HG03460 (cell line): ENCODE measurements around the gene MPRIP.
"Not testable (repeated sequence)": the region's sequence is repeated elsewhere in the genome, so short reads cannot be mapped to it uniquely, and the experiment has no call there.

Source experiments
- ATAC-seq: cut with Tn5 transposase; IDR thresholded peaks from one replicate; pipeline ENCODE4 v1.9.1; 2021; ENCODE audit not compliant: unreplicated experiment

MPRIP gene

DNA sequence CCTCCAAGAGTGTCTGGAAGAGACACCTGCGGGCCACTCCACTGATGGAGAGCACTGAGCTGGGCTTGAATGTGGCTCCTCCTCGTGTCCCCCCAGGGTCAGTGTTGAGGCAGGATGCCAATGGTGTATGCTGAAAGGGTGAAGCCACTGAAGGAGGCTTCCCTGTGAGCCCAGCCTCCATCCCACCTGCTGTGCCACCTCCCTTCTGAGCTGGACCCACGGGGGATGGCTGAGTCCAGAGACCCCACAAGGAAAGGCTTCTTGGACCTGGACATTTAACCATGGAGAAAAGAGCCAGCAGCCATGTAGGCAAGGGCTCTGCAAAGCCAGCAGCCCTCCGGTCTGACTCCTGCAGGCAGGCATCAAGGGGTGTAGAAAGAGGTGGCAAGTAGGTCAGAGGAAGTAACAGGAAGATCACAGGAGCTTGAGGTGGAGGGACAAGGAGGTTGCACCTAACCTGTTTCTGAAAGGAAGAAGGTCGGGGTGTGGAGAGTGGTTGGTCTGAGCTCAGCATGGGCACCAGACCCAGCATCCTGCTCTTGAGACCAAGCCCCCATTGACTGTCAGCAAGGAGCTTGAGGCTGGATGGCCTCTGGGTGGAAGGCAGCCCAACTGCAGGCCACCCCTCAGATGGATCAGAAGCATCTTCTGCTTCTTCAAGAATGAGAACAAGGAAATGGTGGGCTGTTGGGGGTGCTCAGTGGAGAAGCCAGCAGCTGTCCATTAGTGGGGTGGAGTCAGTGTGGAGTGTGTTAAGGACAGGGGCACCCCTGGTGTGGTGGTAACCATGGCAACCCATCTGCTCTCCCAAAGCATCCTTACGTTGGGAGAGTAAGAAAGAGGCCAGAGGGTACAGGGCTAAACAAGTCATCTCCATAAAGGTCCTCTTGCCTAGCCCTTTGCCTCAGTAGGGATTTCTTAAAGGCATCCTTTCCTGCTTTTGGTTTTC is 83.2 kb downstream of the MPRIP start:
- no peak for ATAC-seq

DNA sequence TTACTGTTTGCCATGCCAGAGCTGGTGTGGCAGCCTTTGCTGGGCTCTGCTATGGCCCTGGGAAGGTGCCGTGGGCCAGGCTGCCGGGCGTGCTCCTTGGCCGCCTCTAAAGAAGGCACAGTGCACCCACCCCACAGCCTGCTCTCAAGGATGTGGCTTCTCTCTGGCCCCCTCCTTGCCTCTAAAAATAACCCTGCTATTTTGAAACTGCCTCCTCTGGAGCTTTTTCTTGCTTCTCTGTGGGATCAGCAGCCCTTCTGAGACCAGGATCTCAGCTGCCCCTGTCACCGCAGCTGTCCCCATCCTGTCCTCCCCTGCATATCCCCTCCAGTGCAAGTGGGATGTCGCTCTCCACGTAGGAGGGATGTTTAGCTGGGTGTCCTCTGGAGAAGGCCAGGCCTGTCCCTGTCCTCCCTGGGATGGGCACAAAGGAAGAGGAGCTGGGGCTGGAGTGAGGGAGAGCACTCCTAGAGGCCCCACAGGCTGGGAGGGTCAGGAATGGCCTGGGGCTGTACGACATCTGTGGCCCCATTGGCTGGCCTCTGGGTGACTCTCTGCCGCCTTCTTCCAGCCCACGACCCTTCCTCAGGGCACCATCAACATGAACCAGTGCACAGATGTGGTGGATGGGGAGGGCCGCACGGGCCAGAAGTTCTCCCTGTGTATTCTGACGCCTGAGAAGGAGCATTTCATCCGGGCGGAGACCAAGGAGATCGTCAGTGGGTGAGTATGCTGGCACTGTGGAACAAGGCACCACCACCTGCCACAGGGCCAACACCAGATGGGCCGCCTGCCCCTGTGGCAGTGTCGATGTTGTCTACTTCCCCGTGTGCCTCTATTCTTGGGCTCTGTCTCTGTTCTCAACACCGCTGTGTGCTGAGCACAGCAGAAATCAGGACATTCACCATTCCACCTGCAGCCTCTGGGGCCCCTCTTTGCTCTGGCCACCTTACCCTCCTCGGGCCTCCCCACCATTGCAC is 84.2 kb downstream of the MPRIP start:
- ATAC-seq, result no peak

DNA sequence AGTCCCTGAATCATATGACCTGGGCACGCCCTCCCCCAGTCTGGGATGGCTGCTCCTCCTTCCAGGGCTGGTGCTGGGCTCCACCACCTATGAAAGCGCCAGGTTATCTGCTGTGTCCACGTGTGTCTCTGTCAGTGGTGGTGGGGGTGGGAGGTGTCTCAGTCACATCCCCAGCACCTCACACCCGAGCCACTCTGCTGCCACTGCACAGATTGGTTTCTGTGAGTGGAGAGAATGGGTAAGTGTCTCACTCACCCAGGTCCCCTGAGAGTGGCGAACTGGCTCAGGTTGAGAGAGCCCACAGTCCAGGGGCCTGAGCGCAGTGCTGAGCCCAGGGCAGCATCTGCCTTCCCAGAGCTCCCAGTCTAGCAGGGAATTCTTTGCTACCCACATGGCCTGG is 84.9 kb downstream of the MPRIP start:
- ATAC-seq, result no peak

DNA sequence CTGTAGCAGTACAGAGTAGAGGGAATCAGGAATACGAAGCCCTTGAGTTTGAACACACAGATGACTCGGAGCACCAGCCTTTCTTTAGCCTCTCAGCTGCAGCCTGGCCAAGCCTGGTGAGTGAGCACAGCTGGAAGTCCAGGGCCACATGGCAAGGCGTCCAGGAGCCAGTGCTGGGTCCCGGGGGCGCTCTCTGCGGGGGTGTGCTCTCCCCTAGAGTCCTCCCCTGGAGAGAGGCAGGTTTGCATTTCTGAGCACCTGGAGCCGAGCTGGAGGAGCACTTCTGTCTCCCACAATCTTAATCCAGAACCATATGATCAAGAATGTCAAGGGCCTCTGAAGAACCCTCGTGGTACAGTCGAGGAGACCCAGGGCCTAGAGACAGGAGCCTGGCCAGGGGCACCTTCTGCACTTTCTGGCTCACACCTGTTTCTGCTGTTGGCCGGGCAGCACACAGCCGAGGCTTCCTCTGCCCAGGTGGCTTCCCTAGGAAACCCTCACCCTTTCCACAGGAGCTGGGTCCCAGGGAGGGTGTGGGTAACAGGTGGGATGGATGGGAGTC is 85.6 kb downstream of the MPRIP start:
- ATAC-seq, result no peak

DNA sequence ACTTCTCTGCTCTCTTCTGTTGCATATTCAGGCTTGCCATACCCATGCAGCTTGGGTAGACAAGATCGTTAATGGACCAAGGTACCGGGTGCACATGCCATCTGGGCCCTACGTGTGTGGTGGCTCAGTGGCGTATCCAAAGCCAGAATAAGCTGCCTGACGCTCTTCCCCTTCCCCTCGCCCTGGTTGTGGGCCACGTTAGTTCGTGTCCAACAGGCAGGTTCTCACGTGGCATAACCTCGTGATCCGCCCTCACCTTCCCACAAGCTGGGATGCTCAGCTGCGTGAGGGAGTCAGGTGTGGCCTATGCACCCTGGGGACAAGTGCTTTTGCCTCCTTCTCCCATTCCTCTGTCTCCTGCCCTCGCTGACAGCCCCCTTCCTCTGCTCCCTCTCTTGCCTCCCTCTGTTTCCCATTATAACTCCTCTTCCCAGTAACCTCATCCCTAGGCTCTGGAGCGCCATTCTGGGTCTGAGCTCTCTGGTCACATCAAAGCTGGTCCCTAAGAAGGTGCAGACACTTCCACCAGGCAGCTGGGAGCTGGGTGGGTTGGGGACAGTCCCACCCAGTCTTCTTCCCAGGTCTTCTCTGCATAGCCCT is 86.3 kb downstream of the MPRIP start:
- ATAC-seq, result no peak

DNA sequence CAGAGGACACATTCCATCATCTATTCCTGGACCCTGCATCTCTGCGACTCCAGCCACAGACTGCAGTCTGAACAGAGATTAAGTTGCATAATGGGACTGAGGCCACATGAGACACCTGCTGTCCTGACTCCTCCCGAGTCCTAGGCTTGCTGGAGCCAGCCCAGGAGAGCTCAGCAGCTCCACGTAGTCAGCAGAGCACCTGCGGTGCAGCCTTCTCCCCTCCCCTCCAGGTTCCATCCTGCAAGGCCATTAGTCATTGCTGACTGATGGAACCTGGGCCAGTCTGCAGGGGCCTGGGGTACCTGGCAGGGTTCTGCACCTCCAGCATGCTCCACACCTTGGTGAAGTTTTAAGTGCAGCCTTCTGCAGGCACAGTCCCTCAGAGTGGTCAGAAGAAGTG is 87.2 kb downstream of the MPRIP start:
- ATAC-seq, result no peak

DNA sequence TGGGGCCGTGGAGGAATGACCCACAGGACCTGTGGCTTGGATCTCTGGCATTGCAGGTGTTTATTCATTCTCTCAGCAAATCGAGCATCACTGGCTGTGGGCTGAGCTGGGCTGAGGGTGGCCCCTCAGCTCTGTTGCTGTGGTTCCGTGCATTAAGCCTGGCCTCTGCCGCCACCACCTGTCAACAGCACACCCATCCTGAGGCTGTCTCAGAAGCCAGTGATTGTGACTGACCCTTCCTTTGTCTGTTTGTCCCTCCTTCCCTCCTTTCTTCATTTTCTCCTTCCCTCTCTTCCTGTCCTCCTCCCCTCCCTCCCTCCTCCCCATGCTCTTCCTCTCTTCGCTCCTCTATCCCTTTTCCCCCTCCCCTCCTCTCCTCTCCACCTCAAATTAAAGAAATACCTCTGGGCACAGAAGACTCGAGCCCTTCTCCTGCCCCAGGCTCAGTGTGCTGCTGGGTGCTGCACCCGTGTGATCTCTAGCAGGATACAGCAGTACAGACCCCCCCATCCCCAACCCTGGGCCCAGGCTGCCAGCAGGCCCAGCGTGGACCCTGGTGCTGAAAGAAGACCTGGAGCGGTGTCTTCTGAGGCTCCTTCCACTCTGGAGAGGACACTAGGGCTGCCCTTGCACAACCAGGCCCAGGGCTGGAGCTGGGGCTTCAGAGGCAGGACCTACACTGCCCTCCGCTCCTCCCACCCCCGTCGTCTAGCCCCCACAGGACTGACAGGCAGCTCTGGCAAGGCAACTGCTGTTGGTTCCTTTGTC is 88.0 kb downstream of the MPRIP start:
- no peak for ATAC-seq

DNA sequence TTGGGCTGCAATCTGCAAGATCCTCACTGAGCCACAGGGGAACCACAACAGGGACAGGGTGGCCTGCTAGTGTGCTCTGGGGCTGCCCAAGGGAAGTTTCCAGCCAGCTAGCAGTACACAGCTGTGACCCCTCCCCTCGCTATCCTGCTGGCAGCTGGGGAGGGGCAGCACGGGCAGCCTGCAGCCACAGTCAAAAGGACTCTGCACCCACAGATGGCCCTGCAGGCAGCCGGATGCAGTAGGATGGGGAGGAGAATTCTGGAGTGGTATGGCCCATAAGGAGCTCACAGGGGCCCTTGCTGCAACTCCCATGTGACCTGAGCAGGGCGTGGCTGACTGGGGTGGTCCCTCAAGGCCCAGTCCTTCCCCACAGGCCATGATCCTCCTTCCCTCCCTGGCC is 89.6 kb downstream of the MPRIP start:
- ATAC-seq, result no peak

DNA sequence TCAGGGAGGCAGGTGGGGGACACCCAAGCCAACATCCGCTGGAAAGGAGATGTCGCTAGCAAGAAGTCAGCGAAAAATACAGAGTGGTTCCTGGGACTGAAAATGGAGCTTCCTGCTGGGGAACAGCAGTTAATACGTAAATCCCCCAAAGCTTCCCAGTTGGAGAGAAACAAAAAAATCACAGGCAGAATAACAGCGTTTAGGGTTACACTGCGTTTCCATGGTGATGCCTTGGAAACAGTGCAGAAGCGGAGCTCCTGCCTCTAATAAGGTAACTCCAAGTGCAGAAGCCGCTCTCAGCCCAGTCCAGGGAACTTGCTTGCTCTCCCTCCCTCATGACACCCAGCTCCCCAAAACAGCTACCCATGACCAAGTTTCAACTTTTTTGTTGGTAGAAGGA is 90.5 kb downstream of the MPRIP start:
- no peak for ATAC-seq

DNA sequence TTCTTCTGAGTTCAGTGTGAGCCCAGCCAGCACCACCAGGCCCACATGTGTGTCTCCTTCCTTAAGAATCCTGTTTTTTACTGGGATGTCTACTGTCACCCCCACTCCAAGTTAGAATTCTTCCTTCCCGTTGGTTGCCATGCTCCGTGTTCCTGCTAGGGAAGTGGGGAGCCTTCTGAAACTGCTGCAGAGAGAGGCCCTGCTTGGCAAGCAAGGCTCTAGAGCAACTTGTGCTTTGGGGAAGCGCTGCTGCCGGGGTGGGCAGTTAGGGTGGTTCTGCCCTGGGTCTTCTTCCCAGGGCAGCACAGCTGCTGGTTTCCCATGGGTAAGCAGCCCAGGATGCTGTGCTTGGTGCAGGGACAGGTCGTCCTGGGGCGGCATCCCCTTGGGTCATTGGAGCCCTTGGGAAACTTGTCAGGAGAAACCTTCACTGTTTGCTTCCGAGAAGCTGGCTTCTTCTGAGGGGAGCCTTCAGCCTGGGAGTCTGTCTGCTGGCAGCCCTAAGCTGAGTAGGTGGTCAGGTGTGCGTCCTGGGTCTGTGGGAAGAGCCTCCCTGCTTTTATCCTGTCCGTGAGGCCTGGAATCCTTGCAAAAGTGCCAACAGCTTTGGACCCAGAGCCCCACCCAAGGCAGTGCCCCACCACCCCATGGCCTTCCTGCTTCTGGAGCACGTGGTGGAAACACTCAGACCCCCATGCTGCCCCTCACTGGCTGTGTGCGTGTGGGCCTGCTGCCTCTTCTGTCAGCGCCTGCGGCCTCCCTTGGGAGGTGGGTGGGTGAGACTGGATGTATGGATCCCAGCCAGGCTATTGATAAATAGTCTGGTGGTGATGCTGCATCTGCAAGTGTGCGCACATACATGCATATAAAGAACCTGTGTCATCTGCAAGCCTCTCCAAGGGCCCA is 92.0 kb downstream of the MPRIP start:
- ATAC-seq, result no peak

DNA sequence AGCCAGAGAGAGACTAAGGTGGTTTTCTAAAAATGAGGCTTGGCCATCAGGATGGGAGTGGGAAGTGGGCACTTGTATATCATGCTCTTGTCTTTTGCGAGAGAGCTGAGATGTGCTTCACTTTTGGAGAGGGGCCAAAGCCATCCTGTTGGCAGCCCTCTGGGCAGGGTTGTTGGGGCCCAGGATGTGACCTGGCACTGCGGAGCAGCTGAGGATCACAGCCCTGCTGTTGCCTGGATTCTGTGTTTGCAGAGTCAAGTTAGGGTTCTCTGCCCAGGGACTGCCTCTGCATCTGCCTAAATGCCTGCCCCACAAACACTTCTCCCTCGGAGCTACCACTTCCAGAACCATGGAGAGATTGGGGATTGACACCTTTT is 92.7 kb downstream of the MPRIP start:
- ATAC-seq, result no peak

DNA sequence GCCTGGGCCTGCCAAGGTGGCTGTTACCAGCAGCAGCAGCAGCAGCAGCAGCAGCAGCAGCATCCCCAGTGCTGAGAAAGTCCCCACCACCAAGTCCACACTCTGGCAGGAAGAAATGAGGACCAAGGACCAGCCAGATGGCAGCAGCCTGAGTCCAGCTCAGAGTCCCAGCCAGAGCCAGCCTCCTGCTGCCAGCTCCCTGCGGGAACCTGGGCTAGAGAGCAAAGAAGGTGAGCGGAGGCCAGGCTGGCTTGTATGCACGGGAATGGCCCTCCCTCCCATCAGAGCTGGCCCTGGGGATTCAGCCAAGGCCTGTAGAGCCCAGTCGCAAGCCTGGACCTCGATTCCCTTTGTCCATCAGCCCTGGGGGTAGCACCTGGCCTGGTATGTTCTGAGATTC is 94.0 kb downstream of the MPRIP start:
- ATAC-seq, result not testable (repeated sequence)

DNA sequence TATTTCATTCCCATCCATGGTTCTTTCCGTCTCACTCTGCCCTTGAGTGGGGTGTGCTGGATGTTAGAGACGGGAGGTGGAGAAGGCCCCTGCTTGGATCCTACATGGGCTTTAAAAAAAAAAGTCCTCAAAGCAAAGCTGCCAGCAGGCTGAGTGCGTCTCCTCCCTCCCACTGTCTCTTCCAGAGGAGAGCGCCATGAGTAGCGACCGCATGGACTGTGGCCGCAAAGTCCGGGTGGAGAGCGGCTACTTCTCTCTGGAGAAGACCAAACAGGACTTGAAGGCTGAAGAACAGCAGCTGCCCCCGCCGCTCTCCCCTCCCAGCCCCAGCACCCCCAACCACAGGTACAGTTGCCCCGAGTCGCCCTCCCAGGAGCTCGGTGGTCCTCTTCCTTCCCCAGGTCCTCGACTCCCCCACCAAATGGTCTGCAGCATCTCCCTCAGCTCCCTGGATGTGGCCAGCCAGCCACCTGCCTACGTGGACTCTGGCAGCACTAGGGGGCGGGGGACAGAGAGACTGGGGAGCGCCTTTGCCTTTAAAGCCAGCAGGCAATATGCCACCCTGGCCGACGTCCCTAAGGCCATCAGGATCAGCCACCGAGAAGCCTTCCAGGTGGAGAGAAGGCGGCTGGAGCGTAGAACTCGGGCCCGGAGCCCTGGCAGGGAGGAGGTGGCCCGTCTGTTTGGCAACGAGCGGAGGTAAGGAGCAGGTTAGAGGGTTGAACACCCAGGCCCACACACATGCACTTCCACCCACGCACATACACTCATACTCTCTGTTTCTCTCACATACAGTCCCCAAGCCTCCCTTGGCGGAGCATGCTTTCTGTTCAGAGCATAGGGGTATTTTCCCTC is 95.7 kb downstream of the MPRIP start:
- no peak for ATAC-seq

DNA sequence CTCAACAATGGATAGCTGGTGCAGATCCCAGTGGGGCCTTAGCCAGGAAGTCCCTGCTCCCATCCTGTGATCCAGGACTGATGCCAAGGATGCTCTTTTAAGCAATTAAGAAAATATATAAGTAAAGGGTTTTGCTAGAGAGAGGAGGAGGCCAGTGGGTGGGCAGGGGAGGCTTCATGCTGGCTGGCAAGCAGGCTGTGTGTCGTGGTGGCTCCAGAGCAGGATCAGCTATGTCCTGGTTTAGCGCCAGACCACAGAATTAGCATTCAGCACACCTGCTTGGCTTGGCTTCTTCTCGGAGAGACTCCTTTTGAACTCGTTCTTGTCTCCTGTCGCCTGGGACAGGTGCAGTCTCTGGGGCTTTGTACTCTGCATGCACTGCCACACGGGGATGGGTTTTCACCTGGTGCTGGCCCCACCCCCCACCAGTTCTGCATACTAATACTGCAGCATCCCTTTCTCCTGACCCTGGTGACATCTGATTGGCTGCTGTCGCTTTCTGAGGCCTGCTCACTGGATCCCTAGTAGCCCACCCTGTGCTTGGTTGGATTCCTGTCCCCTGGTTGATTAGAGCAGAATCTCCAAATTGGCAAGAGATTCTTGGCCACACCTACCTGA is 97.8 kb downstream of the MPRIP start:
- ATAC-seq, result no peak

DNA sequence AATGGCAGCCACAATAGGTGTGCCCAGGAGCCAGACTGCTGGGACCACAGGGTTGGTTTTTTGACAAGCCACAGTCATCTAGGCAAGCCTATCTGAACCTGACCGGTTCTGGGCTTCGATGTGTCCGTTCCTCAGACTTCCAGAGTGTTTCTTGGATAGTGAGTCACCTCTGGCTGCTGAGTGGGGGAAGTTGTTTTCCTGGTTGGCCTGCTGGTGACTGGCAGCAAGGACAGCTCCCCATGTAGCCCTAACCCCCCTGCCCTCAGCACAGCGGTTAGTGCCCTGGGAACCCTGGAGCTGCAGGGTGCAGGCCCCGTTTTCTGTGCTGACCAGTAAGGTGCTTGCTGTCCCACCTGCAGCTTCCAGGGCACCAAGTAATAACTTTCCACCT is 98.3 kb downstream of the MPRIP start:
- ATAC-seq, result no peak

DNA sequence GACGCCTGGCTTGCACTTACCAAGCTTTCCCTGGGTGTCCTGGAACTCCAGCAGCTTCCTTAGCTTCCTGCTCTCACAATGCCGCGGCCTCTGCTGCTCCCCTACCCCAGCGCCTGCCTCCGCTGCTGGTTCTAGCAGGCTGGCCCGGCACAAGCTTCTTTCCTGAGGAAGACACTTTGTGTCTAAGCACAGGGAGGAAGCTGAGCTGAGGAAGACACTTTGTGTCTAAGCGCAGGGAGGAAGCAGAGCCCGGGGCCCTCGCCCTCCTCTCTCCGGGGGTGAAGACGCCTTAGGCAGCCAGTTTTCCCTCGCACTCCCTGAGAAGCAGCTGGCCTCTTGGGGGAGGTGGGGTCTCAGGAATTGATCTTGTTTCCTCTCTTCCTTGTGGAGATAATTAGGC is 99.0 kb downstream of the MPRIP start:
- no peak for ATAC-seq

DNA sequence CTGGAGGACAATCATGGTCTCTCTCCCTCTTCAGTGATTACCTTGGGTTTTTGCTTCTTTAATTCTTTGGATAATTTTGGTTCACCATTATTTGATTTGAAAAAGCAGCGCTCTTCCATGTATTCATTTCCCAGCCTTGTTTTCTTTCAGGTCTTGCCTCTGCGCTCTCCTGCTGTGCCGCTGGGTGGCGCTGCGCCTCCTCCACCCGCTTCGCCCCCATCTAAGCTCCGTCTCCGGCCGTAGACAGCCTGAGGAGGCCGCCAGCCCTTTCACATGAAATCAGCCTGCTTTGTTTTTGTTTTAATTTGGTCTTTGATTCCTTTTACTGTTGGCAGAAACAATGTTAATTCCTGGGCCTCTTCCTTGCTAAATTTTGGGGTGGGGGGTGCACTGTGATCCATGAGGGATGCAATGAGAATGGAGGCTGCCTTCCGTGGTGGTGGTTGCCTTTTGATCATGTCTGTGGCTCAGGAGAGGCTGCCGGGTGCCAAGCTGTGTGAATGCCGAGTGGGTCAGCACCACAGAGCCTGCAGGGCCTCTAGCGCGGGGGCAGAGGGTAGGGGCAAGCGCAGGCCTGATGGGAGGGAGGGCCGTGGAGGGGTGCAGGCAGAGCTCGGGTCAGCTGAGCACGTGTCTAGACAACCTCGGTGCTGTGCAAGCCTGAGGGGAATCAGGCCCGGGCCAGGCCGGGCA is 99.7 kb downstream of the MPRIP start:
- no peak for ATAC-seq
